IPS DF 4.7 (cell line): ENCODE measurements around the gene UNC79.
"Not testable (repeated sequence)": the region's sequence is repeated elsewhere in the genome, so short reads cannot be mapped to it uniquely, and the experiment has no call there.

Experiments
- DNase-seq: peaks from one replicate; pipeline ENCODE4 v3.0.0-alpha.2; 2013; ENCODE audit warnings: low spot score; ENCODE audit errors: extremely low read depth

Gene UNC79

DNA sequence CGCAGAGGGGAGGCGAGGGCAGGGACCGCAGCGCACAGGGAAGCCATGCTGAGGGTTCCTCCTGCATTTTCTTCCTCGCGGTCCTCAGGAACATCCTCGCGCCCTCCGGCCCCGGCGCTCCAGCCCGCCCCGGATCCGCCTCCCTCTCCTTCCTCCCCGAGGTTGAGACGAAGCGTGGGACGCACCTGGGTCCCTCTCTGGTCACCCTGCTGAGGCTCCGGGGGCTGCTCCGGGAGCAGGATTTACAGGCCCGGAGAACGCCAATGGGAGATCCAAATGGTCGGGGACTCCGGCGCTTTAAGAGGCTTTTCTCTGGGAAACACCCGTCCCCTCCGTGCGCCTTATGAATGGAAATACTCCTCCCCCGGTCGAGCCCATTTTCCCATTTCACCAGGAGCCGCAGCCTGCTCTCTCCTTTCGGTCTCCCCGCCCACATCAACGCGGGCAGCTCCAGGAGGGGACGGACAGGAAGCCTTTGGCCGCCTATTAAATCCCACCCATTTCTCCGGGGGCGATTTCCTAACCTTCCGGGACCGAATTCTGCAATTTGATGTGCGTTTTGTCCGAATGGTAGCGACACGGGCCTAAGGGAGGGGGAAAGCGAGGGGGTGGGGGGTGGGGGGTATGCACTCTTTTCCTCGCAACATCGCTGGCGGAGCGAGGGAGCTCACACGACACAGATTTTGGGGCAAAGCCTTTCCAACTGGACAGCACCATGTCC lies at the start of gene UNC79:
Gene UNC79, plus strand, starts transcription at position 625 of the 721 bp plus-strand sequence. Its CDS starts 91 bp downstream, at position 716.
- peak; percentile 38 for DNase-seq

DNA sequence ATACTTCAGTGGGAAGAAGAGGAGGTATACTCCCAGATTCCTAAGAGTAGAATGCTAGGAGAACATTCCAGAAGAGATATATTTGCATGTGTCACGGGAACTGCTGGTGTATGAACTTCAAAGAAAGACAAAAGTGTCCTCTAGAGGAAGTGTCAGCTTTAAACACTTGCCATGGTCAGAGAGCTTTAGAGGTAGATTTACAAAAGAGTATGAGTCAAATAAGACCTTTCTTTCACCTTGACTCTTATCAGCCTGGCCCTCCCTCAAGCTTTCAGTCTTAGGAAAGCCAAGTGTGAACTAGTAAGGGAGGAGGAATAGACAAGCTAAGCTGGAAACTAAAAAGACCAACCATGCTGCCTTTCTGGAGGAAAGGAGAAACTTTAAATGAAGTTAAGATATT lies 49.1 kb upstream of the UNC79 start:
- DNase-seq: no peak

DNA sequence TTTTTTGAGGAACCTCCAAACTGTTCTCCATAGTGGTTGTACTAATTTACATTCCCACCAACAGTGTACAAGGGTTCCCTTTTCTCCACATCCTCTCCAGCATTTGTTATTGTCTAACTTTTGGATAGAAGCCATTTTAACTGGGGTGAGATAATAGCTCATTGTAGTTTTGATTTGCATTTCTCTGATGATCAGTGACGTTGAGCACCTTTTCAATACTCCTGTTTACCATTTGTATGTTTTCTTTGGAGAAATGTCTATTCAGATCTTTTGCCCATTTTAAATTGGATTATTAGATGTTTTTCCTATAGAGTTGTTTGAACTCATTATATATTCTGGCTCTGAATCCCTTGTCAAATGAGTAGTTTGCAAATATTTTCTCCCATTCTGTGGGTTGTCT lies 46.5 kb upstream of the UNC79 start:
- DNase-seq: not testable (repeated sequence)

DNA sequence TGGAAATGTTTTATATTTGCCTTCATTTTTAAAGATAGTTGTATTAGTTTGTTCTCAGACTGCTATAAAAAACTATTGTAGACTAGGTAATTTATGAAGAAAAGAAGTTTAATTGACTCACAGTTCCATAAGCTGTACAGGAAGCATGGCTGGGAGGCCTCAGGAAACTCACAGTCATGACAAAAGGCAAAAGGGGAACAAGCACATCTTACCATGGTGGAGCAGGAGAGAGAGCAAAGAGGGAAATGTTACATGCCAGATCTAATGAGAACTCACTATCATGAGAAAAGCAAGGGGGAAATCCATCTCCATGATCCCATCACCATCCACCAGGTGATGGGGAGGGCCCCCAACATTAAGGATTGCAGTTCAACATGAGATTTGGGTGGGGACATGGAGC lies 35.5 kb upstream of the UNC79 start:
- no peak for DNase-seq

DNA sequence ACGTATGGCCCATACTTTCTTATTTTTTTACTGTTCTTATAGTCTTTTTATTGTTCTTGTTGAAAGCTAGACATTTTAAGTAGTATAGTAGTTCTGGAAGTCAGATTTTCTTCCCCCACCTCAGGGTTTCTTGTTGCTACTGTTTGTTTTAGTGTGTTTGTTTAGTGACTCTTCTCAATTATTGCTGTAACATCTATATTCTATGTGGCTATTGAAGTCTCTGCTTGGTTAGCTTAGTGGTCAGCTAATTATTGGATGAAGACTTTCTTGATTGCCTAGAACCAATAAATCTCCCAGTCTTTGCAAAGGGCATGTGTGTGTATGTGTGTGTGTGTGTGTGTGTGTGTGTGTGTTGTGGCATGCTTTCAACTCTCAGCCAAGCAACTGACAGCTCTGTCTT lies 34.3 kb upstream of the UNC79 start:
- DNase-seq: no peak

DNA sequence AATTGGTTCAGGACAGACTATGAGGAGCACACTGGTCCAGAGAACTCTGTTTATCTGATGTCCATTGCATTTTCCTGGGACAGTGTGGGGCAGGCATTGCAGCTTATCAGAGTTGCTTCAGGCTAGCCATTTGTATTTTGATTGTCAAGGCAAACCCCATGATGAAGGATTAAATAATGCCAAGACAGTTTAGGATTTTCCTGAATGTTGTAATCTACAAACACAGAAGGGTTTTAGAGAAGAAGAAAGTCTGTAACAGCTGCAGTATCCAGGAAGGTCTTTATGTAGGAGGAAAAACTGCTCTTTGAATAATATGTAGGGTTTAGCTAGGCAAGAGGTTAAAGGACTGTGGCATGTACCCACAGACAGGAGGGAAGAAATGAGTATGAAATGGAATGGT lies 32.2 kb upstream of the UNC79 start:
- DNase-seq: no peak

DNA sequence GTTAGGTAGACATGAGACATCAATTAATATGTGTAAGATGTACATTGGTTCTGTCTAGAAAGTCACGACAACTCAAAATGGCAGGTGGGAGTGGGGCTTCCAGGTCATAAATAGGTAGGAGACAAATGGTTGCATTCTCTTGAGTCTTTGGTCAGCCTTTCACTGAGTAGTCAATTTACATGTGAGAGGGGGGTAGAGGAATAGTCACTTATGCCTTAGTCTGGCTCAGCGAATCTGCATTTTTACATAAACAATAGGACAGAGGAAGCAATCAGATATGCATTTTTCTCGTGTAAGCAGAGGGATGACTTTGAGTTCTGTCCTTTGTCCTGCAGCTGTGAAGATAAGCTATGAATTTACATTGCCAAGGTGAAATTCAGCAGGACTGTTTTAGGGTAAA lies 27.8 kb upstream of the UNC79 start:
- no peak for DNase-seq

DNA sequence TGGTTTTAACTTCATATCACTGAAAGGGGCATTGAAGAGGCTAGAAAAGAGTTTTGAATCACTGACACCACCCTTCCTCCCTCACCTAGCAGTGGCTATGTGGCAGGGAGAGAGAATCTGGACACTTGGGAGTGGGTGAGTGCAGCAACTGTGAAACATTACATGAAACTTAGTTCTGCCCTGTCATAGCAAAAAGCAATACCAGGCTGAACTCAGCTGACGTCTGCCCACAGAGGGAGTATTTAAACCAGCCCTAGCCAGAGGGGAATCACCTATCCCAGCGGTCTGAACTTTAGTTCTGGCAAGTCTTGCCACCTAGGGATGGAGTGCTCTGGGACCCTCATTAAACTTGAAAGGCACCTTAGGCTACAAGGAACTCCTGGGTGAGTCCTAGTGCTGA lies 20.7 kb upstream of the UNC79 start:
- no peak for DNase-seq

DNA sequence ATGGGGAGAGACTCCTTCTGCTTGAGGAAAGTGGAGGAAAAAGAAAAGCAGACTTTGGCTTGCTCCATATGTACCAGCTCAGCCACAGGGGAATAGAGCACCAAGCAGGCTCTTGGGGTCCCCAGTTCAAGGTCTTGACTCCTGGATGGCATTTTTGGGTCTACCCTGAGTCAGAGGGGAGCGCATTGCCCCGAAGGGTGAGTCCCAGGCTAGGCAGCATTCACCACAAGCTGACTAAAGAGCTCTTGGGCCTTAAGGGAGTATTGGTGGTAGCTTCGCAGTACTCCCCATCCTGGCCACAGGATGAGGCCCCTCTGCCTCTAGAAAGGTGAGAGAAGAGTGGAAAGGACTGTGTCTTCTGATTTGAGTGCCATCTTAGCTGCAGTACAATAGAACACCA lies 19.8 kb upstream of the UNC79 start:
- no peak for DNase-seq

DNA sequence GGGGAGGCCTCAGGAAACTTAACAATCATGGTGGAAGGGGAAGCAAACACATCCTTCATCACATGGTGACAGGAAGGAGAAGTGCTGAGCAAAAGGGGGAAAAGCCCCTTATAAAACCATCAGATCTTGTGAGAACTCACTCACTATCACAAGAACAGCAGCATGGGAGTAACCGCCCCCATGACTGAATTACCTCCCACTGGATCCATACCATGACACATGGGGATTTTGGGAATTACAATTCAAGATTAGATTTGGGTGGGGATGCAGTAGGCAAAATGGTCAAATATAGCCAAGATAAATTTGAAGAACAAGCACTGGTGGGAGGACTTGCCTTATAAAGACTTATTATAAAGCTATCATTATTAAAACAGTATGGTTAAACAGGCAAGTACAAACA lies 5.6 kb upstream of the UNC79 start:
- not testable (repeated sequence) for DNase-seq

DNA sequence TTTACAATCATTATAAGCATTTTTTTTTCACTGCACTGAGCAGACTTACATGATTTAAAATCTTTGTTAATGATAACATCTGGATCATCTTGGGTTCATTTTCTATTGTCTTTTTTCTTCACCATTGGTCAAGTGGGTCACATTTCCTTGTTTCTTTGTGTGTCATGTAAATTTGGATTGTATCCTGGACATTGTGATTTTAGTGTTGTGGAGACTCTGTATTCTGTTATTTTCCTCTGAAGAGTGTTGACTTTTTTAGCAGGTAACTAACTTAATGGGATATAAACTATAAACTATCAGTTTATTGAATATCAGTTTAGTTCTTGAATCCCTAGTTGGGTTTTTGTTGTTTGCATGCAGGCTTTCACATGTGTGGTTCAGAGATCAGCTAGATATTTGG lies 4.0 kb upstream of the UNC79 start:
- no peak for DNase-seq

DNA sequence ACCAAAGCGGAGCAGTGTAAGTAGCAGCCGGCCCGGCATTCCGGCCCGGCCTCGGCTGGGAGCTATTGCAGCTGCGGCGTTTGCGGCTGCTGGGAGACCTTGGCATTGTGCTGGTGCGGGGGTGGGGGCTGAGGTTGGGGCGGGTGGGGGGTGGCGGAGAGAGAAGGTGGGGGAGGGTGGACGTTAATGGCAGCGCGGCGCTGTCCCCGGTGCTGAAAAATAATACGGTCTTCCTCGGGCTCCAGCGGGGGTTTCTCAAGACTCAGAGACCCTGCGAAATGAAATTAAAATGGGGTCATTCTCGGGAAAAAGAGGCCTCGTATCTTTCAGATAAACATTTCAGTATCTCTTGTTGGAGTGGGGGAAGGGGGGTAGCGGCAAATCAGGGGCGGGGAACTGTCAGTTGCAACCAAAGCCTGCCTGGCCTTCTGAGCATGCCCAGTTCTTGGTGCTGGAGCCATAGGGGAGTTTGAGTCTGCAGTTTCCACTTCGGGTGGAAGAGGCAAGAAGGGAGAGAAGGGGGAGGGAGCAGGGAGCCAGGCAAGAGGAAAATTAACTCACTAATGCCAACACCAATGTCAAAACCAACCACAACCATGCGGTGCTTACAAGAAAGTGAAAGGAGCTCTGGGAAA lies 414 bp downstream of the UNC79 start:
- DNase-seq: peak; percentile 11

DNA sequence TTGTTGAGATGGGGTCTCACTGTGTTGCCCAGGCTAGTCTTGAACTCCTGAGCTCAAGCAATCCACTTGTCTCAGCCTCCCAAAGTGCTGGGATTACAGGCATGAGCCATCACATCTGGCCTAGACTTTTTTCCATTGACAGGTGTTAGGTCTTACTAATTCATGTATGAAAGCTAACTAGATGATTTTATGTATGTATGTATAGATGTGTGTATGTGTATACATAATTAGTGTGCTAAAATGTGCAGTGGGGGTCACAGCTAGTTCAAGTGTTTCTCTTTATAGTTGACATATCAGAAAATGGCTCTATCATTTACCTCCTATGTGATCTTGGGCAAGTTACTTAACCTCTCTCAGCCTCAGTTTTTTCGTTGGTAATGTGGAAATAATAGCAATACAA lies 23.5 kb downstream of the UNC79 start:
- no peak for DNase-seq

DNA sequence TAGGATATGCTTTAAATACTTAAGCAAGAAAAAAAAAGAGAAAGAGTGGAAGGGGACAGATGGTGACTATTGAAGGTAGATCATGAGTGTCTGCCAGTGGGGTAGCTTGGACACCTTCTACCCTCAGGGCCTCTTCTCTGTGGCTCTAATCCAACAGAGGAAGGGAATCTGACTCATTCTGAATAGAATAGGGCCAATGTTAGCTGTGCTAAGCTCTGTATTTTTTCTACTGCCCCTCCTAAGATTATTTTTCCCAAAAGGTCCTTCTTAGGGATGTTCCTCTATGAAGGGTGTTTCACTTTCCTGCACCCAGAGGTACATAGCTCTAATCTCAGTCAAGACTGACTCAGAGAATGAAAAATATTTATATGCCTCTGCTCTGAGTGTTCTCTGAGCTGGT lies 25.6 kb downstream of the UNC79 start:
- no peak for DNase-seq

DNA sequence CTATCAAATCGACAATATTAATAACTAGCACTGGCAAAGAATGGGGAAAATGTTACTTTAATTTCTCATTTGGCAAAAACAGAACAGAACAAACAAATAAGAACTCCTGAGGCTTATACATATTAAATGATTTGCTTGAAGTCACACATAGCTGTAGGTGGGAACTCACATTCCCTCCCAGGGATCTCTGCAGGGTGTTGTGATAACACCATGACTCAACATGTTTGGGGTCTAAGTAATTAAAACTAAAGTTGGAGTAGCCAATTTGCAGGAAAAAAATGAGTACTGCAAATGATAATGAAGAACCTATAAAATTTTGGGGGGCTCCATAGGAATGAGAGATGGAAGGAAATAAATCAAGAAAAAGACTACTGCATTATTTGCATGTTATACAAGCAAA lies 27.5 kb downstream of the UNC79 start:
- DNase-seq: no peak

DNA sequence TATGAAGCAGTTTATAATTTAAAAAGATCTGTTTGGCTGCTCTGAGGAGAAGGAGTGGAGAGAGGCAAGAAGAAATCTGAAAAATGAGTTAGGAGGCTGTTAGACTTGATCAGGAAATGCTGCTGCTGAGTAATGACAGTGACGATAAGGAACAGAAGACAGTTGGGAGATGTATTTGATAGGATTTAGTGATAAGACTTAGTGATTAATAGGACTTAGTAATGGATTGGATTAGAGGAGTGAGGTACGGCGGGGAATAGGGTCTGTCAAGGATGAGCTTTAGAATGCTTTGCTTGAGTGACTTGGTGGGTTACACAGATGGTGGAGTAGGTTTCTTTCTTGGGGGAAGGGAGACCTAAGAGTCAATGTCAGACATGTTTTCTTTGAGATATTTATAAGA lies 31.7 kb downstream of the UNC79 start:
- no peak for DNase-seq

DNA sequence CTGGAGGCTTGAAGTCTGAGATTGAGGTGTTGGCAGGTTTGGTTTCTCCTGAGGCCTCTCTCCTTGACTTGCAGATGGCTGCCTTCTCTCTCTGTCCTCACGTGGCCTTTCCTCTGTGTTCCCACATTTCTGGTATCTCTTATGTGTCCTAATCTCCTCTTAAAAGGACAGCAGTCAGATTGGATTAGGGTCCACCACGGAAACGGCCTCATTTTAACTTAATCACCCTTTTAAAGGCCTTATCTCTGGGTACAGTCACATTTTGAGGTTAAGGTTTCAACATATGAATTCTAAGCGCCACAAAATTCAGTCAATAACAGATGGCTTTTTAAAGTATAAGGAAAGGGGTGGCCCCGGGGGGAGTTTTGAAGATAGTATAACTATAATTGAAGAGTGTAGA lies 33.5 kb downstream of the UNC79 start:
- DNase-seq: no peak

DNA sequence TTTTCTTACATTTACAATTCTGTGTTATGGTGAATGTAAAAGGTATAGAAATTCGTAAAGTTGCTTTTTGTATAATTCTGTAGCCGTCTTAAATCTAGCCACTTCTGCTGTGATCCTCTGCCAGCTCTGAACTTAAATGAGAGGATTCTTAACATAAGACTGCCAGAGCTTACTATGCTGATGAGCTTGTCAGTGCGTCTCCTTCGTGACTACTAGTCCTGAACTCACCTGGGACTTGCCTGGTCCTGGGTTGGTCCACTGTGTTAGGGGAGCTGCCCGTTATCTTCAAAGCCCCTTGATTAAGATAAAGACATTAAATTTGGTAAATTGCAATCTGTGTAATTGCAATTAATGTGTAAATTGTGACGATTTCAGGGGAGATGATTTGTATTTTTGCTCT lies 44.7 kb downstream of the UNC79 start:
- no peak for DNase-seq

DNA sequence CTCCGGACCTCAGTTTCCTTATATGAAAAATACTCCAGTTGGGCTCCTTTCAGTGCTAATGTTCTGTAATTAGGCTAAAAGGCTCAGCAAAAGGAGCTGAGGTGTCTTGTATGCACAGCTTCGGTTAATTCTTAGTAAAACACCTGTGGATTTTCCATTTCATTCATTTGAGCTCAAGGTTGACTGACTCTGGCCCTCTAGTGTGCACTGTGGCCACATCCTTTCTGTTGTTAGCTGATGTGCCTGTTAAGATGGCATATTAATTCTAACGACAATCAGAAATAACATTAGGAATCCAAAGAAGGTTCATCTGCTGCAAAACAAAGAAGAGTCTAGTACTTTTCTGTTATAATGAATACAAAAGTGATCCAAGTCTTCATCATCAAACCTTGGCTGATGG lies 45.6 kb downstream of the UNC79 start:
- DNase-seq: no peak

DNA sequence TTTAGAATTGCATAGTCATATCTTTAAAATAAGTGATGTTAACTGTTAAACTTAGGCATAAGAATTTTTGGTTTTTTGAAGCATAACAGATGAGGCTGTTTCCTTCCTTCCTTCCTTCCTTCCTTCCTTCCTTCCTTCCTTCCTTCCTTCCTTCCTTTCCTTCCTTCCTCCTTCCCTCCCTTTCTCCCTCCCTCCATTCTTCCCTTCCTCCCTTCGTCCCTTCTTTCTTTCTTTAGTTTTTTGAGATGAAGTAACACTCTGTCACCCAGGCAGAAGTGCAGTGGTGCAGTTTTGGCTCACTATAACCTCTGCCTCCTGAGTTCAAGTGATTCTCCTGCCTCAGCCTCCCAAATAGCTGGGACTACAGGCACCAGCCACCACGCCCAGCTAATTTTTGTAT lies 48.3 kb downstream of the UNC79 start:
- not testable (repeated sequence) for DNase-seq

DNA sequence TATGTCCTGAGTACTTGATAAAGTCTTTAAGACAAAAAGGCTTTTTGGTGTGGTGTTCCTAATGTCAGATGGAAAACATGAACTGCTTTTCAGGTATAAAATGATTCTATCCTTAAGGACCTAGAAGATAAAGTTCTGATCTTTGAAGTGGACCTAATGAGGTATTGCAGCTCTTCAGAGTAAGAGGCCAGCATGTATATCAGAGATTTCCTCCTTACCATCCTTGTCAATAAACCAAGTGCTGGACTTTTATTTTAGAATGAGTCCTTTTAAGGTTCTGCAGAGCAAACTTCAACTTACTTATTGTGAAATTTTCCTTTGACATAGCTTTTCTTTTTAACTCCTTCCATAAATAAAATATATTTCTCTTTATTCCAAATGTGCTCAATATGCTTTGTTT lies 50.1 kb downstream of the UNC79 start:
- DNase-seq: no peak

DNA sequence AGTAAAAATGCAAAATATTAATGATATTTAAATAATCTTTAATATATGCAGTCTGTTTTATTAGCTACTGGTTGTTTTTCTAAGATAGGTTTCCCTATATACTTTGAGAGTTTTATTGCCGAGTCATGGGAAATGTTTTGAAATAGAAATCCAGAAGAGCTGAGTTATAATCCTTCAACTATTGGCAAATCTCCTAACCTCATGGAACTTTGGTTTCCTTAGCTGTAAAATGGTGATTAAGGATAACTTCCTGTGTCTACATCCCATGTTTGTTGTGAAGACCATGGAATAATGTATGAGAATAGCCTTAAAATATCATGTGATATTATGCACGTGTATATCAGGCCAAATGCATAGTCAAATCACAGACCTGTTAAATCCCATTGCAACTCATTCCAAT lies 51.0 kb downstream of the UNC79 start:
- no peak for DNase-seq

DNA sequence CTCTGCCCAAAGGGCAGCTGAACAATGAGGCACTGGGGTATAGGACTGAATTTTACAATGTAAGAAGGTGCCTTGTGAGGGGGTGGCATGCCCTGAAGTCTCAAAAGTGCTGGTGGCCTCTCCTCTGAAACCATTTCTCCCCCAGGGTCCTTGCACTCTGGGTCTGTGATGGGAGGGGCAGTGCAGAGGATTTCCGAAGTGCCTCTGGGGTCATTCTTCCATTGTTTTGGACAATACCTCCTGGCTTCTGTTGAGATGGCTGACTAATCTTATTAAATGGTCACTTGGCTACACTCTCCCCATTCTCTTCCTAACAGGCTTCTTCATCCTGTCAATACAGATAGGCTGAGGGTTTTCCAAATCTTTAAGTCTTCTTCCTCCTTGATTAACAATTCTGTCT lies 59.3 kb downstream of the UNC79 start:
- no peak for DNase-seq
